Upper lobe of left lung (tissue), 4 donors: ENCODE data around the gene PRDX1.

ENCODE experiments used
- CTCF ChIP-seq, 6 experiments: fragments of 450-650 bp in 4 of 6; fragments of 200-600 bp in 2 of 6; sonication (generic) in 2 of 6; IDR thresholded peaks; one replicate each; pipeline ENCODE4 v1.5.1; 2016 to 2019; ENCODE audit warnings: antibody characterized with exemption in 6 of 6
- EP300 ChIP-seq, 4 donors: sonication (generic); formaldehyde crosslinking; IDR thresholded peaks; one replicate each; pipeline ENCODE4 v1.5.1; 2017; ENCODE audit warnings: antibody characterized with exemption in 4 of 4, control low read depth in 2 of 4
- POLR2A ChIP-seq, 4 donors: fragments of 450-650 bp; IDR thresholded peaks; one replicate each; pipeline ENCODE4 v1.5.1; 2016 to 2017; ENCODE audit warnings: antibody characterized with exemption in 4 of 4, mild to moderate bottlenecking in 2 of 4
- POLR2AphosphoS5 ChIP-seq, 2 donors: sonication (generic); formaldehyde crosslinking; IDR thresholded peaks; one replicate each; pipeline ENCODE4 v1.5.1; 2017; ENCODE audit warnings: antibody characterized with exemption in 2 of 2

- TF ChIP-seq EP300 (IDR thresholded peaks at IDR 0.05), result no peak
- no peak for TF ChIP-seq POLR2AphosphoS5 (IDR thresholded peaks at IDR 0.05)
- TF ChIP-seq CTCF (IDR thresholded peaks at IDR 0.05), result no peak
- no peak for TF ChIP-seq POLR2A (IDR thresholded peaks at IDR 0.05)
Measured at GRCh38 chr1:45536886-45537285, 15.2 kb upstream of the PRDX1 start.
